Measurements from ENCODE around the gene PLEKHA7. TPM values are rescaled to one million over a fixed set of nuclear protein-coding genes. Genes with fewer than 3 reads are reported as not detected.

PLEKHA7 gene
- total and polyA plus RNA-seq, 2 of the 8 experiments (the other 6 are each of a cell fraction or from before 2014, with no cell fraction given), result 11.4 to 25.6 TPM

DNA sequence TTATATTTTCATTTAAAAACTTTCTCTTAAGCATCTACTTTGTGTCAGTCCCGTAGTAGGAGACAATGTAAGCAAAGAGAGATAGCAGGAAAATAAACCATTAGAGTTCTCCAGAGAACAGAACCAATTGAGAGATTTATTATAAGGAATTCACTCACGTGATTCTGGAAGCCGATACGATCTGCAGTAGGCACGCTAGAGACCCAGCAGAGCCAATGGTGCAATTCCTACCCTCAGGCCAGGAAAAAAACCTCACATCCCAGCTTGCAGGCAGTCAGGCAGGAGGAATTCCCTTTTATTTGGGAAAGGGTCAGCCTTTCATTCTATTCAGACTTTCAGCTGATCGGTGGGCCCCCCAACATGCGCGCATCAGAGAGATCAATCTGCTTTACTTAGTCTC lies 7.3 kb upstream of the PLEKHA7 start (continued):
- no peak for TF ChIP-seq CTBP2 (IDR thresholded peaks at IDR 0.05; ENCODE audit: borderline replicate concordance, insufficient read depth, insufficient read length, low read length)
